Esophagus (tissue), 2 donors: ENCODE results near the gene IMPDH1. TPM values are rescaled to one million over a fixed set of nuclear protein-coding genes. Genes with fewer than 3 reads are reported as not detected.

Experiments
- H3K27ac ChIP-seq, 2 donors: one replicate each; pipeline ENCODE4 v1.5.1; 2013; ENCODE audit warnings: low read depth in 2 of 2, mild to moderate bottlenecking in 2 of 2, inconsistent platforms in 1 of 2, low read length in 1 of 2, moderate library complexity in 1 of 2
- H3K27me3 ChIP-seq, 2 donors: one replicate each; pipeline ENCODE4 v1.6.1; 2013; ENCODE audit warnings: low read length in 2 of 2, control low read depth in 1 of 2, mild to moderate bottlenecking in 1 of 2; ENCODE audit not compliant: insufficient read depth in 2 of 2, control insufficient read depth in 1 of 2
- H3K36me3 ChIP-seq, 2 donors: one replicate each; pipeline ENCODE4 v1.6.1; 2013; ENCODE audit warnings: low read length in 1 of 2; ENCODE audit not compliant: control insufficient read depth in 2 of 2, insufficient read depth in 2 of 2
- H3K4me1 ChIP-seq, 2 donors: one replicate each; pipeline ENCODE4 v1.6.1; 2013; ENCODE audit warnings: low read length in 1 of 2; ENCODE audit not compliant: control insufficient read depth in 2 of 2, insufficient read depth in 2 of 2
- H3K4me3 ChIP-seq, 2 donors: one replicate each; pipeline ENCODE4 v1.5.1; 2013; ENCODE audit warnings: low read length in 2 of 2, mild to moderate bottlenecking in 2 of 2, low read depth in 1 of 2, moderate library complexity in 1 of 2
- H3K9me3 ChIP-seq, 2 donors: one replicate each; pipeline ENCODE4 v1.6.1; 2013; ENCODE audit warnings: mild to moderate bottlenecking in 2 of 2, low read depth in 1 of 2, low read length in 1 of 2, moderate library complexity in 1 of 2; ENCODE audit not compliant: control insufficient read depth in 2 of 2, insufficient read depth in 1 of 2
- WGBS, 2 donors: extraction: QIAGEN DNeasy Blood & Tissue Kit; methylation state at CpG; one replicate each; pipeline ENCODE4 v1.1.7; 2013; 5-methylcytosine and 5-hydroxymethylcytosine counted together
- polyA plus RNA-seq, 2 donors: library from polyadenylated mRNA; stranded (reverse); fragments of 200-250 nt; gene quantifications; one replicate each; pipeline ENCODE4 v1.2.3, GENCODE V29; 2013
- donor health status: healthy with polysubstance abuse.
- donor health status: Bipolar disorder and iron deficiency.

IMPDH1 gene
- polyA plus RNA-seq, 2 donors = 19.4 to 25.7 TPM

DNA sequence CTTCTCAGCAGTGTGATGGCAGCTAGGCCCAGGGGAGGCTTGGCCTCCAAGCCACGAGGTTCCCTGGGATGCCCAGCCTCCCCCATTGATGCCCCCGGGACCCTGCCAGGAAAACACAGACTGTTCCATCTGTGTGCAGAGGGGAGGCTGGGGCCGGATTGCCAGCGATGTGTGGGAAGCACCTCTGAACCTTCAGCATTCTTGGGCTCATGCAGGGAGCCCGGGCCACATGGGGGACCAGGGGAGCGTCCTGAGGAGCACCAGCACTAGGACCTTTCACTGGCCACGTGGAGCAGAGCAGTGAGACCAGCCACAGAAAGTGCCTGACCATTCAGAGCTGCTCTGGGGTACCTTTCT is 2.6 kb downstream of the IMPDH1 start:
- peak overlapping the region in 1 of 2 donors; percentile 46 for H3K27ac ChIP-seq
- peaks cover 6 to 33% of the 10 kb centered on the region in 2 donors for H3K4me1 ChIP-seq
- H3K9me3 ChIP-seq = no peaks in the 10 kb centered on the region
- no peaks in the 10 kb centered on the region for H3K27me3 ChIP-seq
- no peak overlapping the region for H3K4me3 ChIP-seq
- WGBS, 2 donors = 79 to 86% methylated on average over 7 of the region's 7 CpGs
- peaks cover 0 to 3% of the 10 kb centered on the region in 2 donors for H3K36me3 ChIP-seq

DNA sequence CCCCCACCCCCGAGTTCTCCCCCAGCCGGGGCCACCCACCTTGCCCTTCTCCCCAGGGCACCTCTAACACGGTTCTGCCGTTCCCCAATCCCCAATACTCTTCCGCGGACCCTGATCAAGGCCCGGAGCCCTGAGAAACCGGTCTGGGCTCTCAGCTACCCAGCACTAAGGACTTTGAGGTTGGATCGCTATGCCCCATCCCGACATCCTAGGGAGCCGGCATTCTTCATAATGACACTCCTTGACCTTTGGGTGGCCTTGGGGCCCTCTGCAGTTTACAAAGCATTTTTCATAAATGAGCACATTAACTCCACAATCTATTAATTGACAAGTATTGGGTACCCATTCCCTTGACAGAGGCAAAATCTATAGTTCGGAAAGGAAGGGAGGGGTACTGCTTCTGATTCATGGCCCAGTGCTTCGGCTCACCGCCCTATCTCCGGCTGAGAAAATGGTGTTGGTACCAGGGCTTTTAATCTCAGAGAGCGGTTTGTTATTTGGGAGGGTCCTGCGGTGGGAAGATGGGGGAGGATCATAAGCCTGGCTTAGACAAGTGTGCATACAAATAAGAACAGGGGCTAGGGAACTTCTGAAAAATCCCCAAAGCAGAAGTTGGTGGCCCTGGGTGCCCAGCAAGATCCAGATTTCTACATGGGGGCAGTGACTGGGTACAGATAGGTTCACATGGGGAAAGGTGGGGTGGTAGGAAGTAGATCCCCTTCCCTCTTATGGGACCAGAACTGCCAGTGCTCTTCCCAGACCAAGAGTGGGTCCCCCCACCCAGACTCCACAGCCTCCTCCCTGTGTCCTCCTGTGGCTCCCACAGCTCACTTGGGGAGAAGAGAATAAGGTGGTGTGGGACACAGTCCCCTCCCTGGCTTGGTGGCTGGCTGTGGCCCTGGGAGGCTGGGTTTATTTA is 3.2 kb downstream of the IMPDH1 start:
- H3K36me3 ChIP-seq = peaks cover 0 to 4% of the 10 kb centered on the region in 2 donors
- no peaks in the 10 kb centered on the region for H3K27me3 ChIP-seq
- peak overlapping the region in 1 of 2 donors; percentile 46 for H3K27ac ChIP-seq
- H3K4me1 ChIP-seq = peaks cover 6 to 33% of the 10 kb centered on the region in 2 donors
- WGBS, 2 donors = 43 to 44% methylated on average over 15 of the region's 17 CpGs
- H3K4me3 ChIP-seq = peak overlapping the region in 1 of 2 donors; percentile 61
- no peaks in the 10 kb centered on the region for H3K9me3 ChIP-seq

DNA sequence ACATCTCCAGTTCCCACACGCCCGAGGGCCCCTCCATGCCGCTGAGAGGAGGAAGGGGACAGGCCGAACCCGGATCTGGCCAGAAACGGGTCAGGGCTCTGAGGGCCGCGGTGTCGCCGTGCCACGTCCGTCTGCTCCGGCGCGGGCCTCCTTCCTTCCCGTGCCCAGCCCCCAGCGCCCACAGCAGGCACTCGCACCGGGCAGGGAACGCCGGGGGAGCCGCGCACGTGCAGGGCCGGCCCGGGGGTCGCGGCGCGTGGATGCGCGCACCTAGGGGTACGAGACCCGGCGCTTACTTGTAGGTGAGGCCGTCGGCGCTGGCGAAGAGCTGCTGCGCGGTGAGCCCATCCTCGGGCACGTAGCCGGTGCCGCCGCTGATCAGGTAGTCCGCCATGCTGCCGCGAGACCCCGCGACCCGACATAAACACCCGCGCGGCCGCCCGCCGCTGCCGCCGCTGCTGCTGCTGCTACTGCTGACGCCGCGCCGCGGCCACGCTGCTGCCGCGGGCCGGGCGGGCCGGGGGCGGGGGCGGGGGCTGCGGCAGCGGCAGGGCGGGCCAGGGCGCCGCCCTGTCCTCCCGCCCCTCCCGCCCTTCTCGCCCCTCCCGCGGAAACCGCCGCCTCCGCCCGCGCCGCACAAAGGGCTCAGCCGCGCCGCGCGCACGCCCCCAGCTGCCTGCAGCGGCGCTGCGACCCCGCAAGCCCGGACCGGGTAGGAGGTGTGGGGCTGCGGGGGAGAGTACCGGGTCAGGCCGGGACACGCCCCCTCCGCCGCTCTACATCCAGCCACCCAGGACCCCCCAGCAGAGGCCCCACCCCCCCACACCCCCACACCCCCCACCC is 4.1 kb downstream of the IMPDH1 start:
- H3K36me3 ChIP-seq = peaks cover 3 to 8% of the 10 kb centered on the region in 2 donors
- H3K9me3 ChIP-seq = no peaks in the 10 kb centered on the region
- peak overlapping the region; percentile 61 to 64 for H3K4me3 ChIP-seq
- WGBS, 2 donors = 1% methylated on average over 62 to 107 of the region's 107 CpGs
- H3K27ac ChIP-seq = peak overlapping the region in 1 of 2 donors; percentile 34
- H3K4me1 ChIP-seq = peaks cover 6 to 33% of the 10 kb centered on the region in 2 donors
- H3K27me3 ChIP-seq = no peaks in the 10 kb centered on the region

DNA sequence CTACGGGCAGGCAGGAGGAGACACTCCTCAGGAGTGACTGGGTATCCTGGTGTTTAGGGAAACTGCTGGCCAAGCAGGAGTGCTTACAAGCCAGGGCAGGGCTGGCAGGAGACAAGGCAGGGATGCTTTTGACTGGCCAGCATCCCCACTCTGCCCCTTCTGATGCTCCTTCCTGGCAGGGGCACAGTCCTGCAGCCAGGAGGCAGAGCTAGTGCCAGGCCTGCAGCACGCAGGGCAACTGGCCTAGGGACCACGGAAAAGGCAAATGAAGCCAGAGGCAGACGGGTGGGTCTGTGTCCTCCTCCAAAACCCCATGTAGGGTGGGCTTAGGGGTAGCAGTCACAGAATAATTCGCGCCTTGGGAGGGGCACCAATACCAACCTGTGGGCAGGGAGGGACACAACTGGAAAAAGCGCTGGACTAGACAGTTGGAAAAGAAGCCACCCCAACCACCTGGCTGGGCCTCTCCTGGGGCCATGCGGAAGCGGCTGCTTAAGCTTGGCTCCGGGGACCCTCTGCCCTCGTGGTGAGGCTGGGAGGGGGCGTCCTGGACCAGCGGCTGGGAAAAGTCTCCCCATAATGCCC is 4.8 kb downstream of the IMPDH1 start:
- H3K27me3 ChIP-seq = no peaks in the 10 kb centered on the region
- peak overlapping the region; percentile 61 to 64 for H3K4me3 ChIP-seq
- H3K4me1 ChIP-seq = peaks cover 6 to 33% of the 10 kb centered on the region in 2 donors
- no peaks in the 10 kb centered on the region for H3K9me3 ChIP-seq
- peak overlapping the region in 1 of 2 donors; percentile 34 for H3K27ac ChIP-seq
- WGBS, 2 donors = 28 to 37% methylated on average over 13 of the region's 13 CpGs
- peaks cover 3 to 14% of the 10 kb centered on the region in 2 donors for H3K36me3 ChIP-seq

DNA sequence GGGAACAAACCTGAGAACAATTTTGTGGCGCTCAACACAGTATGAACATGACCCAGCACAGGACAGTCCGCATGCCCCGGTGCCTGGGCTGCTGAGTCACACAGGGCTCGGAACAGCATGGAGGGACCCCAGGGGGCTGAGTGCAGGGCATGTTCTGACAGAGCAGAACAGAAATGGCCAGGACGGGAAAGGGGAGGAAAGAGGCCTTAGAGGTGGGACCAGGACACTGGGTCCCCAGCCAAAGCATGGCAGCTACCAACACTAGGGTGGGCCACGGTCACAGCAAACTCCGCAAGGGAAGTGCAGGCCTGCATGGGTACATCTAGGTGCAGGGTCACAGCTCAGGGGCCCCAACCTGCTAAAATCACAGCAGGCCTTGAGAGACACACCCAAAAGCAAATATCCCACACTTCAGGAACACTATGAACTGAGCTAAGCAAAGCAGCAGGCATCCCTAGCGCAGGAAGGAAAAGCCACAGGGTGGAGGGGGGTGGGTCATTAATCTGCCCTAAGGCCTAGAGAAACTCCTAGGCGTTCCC is 5.6 kb downstream of the IMPDH1 start:
- 71% methylated on average over 9 of the region's 9 CpGs for WGBS, 2 donors
- peaks cover 6 to 33% of the 10 kb centered on the region in 2 donors for H3K4me1 ChIP-seq
- H3K36me3 ChIP-seq = peaks cover 3 to 16% of the 10 kb centered on the region in 2 donors
- no peaks in the 10 kb centered on the region for H3K9me3 ChIP-seq
- H3K27me3 ChIP-seq = no peaks in the 10 kb centered on the region
- H3K4me3 ChIP-seq = no peak overlapping the region
- H3K27ac ChIP-seq = no peak overlapping the region

DNA sequence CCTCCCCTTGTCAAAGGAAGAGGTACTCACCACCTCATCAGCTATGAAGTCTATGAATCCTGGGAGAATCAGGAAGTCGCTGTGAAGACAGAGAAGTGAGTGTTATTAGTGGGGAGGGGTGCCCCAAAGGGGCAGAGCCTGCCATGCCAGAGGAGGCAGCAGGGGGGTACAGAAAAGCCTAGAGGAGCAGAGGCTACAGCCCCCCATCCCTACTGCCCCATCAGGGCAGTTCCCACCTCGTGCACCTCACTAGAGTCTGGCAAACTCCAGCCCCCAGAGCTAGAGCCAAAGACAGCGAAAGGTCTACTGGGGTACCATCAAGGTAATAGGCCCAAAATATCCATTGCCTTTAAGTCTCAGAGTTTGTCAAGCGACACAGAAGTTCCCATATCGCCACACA is 6.1 kb downstream of the IMPDH1 start:
- H3K4me3 ChIP-seq = no peak overlapping the region
- WGBS, 2 donors = 86 to 88% methylated on average over 5 of the region's 5 CpGs
- no peaks in the 10 kb centered on the region for H3K27me3 ChIP-seq
- peaks cover 5 to 28% of the 10 kb centered on the region in 2 donors for H3K4me1 ChIP-seq
- H3K27ac ChIP-seq = no peak overlapping the region
- H3K9me3 ChIP-seq = no peaks in the 10 kb centered on the region
- H3K36me3 ChIP-seq = peaks cover 3 to 16% of the 10 kb centered on the region in 2 donors

DNA sequence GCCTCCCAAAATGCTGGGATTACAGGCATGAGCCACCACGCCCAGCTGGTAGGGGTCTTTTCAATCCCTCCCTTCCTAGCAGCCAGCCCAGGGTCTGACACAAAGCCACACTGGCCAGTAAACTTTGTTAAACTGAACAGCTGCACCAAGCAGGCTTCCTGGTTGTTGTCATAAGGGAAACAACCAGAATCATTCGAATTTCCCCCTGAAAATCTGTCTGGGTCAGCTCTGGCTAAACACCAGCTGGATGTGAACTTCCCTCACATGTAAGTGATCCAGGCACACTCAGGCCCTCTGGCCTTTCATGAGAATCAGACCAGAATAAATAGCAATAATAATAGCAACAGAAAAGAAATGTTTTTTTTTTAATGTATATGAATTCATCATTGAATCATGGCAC is 7.4 kb downstream of the IMPDH1 start:
- Histone ChIP-seq H3K4me3 (no peak overlapping the region), H3K4me1 (peaks cover 4 to 20% of the 10 kb centered on the region in 2 donors), H3K27me3 (no peaks in the 10 kb centered on the region), H3K9me3 (no peaks in the 10 kb centered on the region), H3K36me3 (peaks cover 3 to 22% of the 10 kb centered on the region in 2 donors), H3K27ac (no peak overlapping the region)
- 78 to 83% methylated on average over 2 of the region's 2 CpGs for WGBS, 2 donors

DNA sequence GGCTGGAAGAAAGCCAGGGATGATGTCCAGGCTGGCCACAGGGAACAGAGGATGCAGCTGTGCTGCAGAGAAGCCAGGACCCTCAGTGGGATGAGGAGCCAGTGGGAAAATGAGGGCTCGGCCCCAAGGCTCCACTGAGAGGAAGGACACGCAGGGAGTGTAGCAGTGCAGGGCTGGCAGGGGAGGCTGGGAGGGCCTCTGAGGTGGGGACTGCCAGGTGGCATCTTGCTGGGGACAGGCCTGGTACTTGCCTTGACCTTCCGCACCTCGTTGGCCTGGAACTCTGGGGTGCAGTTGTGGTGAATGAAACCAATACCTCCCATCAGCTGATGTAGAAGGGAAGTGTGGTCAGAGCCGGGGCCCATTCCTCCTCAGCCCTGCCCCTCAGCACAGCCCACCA is 9.2 kb downstream of the IMPDH1 start:
- Histone ChIP-seq H3K36me3 (peaks cover 3 to 27% of the 10 kb centered on the region in 2 donors), H3K4me1 (peaks cover 0 to 15% of the 10 kb centered on the region in 2 donors), H3K27me3 (no peaks in the 10 kb centered on the region), H3K9me3 (no peaks in the 10 kb centered on the region), H3K27ac (no peak overlapping the region), H3K4me3 (no peak overlapping the region)
- WGBS, 2 donors = 82 to 90% methylated on average over 5 of the region's 5 CpGs

DNA sequence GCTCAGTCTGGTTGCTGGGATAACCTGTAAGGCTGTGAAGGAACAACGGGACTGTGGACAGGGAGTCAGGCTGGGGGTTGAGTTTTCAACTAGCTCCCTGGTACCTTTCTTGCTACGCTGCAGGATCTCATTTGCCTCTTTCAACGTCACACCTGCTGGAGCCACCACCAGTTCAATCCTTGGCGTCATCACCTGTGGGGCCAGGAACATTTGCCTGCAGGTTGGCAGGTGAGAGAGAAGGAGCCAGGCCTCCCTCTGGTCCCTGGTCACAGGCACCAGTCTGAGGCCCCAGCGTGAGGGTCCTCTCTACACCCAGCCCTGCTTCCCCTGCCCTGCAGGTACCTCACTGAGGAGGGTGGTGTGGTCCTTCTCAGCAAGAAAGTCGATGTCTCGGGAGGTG is 9.8 kb downstream of the IMPDH1 start:
- Histone ChIP-seq H3K9me3 (no peaks in the 10 kb centered on the region), H3K4me1 (peaks cover 0 to 10% of the 10 kb centered on the region in 2 donors), H3K27ac (no peak overlapping the region), H3K36me3 (peaks cover 3 to 31% of the 10 kb centered on the region in 2 donors), H3K27me3 (no peaks in the 10 kb centered on the region), H3K4me3 (no peak overlapping the region)
- 93 to 97% methylated on average over 7 of the region's 7 CpGs for WGBS, 2 donors
